Muscle layer of colon (tissue), 2 donors: ENCODE results near the gene MYO1E.
A peak's percentile ranks its signal among the peaks of the same experiment; 100 is the strongest.
"Not testable (repeated sequence)": the region's sequence is repeated elsewhere in the genome, so short reads cannot be mapped to it uniquely, and the experiment has no call there.

Experiments
- H3K27ac ChIP-seq: one replicate; pipeline ENCODE4 v1.7.0; 2013; ENCODE audit warnings: low read depth, mild to moderate bottlenecking, low read length, moderate library complexity
- H3K27me3 ChIP-seq, 2 donors: one replicate each; pipeline ENCODE4 v1.7.0; 2013; ENCODE audit warnings: low read length in 2 of 2, mild to moderate bottlenecking in 2 of 2; ENCODE audit not compliant: insufficient read depth in 2 of 2, control insufficient read depth in 1 of 2
- H3K36me3 ChIP-seq: one replicate; pipeline ENCODE4 v1.7.0; 2013; ENCODE audit warnings: mild to moderate bottlenecking, low read length; ENCODE audit not compliant: insufficient read depth
- H3K4me1 ChIP-seq: one replicate; pipeline ENCODE4 v1.7.0; 2013; ENCODE audit warnings: mild to moderate bottlenecking, low read length; ENCODE audit not compliant: insufficient read depth
- H3K4me3 ChIP-seq, 2 donors: one replicate each; pipeline ENCODE4 v1.7.0; 2013; ENCODE audit warnings: low read length in 2 of 2, low read depth in 1 of 2, mild to moderate bottlenecking in 1 of 2, moderate library complexity in 1 of 2
- H3K9ac ChIP-seq: one replicate; pipeline ENCODE4 v1.7.0; 2013; ENCODE audit warnings: low read length
- H3K9me3 ChIP-seq: one replicate; pipeline ENCODE4 v1.7.0; 2013; ENCODE audit warnings: mild to moderate bottlenecking, low read length
- donor health status: abdominal sarcoma.
- donor health status: Adenocarcinoma of cecum.

The MYO1E gene

DNA sequence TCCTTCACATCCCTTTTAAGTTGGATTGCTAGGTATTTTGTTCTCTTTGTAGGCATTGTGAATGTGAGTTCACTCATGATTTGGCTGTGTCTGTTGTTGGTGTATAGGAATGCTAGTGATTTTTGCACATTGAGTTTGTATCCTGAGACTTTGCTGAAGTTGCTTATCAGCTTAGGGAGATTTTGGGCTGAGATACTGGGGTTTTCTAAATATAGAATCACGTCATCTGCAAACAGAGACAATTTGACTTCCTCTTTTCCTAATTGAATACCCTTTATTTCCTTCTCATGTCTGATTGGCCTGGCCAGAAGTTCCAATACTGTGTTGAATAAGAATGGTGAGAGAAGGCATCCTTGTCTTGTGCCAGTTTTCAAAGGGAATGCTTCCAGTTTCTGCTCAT, 245.4 kb downstream of the MYO1E start:
- H3K4me1 ChIP-seq, H3K9me3 ChIP-seq, H3K27me3 ChIP-seq, H3K9ac ChIP-seq, H3K36me3 ChIP-seq, H3K4me3 ChIP-seq, H3K27ac ChIP-seq: not testable (repeated sequence)

GRCh38 chr15:59125683-59126082, 247.0 kb downstream of the MYO1E start:
- not testable (repeated sequence) for H3K9ac ChIP-seq, H3K27me3 ChIP-seq, H3K36me3 ChIP-seq, H3K4me1 ChIP-seq, H3K4me3 ChIP-seq, H3K27ac ChIP-seq, H3K9me3 ChIP-seq

GRCh38 chr15:59124261-59124660, 248.4 kb downstream of the MYO1E start:
- Histone ChIP-seq H3K4me1 (no peaks in the 10 kb centered on the region), H3K9me3 (no peaks in the 10 kb centered on the region), H3K9ac (no peak overlapping the region), H3K4me3 (no peak overlapping the region), H3K27me3 (no peaks in the 10 kb centered on the region), H3K36me3 (no peaks in the 10 kb centered on the region), H3K27ac (no peak overlapping the region)

DNA sequence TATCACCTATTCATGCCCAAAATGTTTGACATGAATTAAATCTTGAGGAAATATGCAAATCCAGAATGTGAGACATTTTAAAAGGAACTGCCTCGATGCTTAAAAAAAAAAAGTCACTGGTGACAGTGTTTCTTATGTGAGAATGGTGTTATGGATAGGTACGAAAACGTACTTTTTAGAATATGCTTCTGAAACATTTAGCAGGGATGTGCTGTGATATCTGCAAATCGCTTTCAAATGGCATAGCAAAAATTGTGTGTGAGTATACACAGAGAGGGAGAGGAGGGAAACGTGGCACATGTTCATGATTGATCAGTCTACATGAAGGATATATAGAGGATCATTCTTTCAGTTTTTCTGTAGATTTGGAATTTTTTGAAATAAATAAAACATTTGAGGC, 251.7 kb downstream of the MYO1E start:
- Histone ChIP-seq H3K36me3 (no peaks in the 10 kb centered on the region), H3K9ac (no peak overlapping the region), H3K9me3 (no peaks in the 10 kb centered on the region), H3K27ac (no peak overlapping the region), H3K4me1 (no peaks in the 10 kb centered on the region), H3K4me3 (no peak overlapping the region), H3K27me3 (no peaks in the 10 kb centered on the region)

DNA sequence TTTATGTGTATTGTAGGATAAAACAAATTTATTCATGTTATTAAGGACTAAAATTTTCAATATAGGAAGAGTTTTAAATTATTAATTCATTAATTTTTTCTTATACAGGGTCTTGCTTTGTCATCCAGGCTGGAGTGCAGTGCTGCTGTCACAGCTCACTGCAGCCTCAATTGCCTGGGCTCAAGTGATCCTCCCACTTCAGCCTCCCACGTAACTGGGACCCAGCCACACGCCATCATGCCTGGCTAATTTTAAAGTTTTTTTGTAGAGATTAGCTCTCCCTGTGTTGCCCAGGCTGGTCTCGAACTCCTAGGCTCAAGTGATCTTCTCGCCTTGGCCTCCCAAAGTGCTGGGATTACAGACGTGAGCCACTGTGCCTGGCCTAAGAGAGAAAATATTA, 253.0 kb downstream of the MYO1E start:
- Histone ChIP-seq H3K9me3 (no peaks in the 10 kb centered on the region), H3K36me3 (no peaks in the 10 kb centered on the region), H3K4me1 (no peaks in the 10 kb centered on the region)

DNA sequence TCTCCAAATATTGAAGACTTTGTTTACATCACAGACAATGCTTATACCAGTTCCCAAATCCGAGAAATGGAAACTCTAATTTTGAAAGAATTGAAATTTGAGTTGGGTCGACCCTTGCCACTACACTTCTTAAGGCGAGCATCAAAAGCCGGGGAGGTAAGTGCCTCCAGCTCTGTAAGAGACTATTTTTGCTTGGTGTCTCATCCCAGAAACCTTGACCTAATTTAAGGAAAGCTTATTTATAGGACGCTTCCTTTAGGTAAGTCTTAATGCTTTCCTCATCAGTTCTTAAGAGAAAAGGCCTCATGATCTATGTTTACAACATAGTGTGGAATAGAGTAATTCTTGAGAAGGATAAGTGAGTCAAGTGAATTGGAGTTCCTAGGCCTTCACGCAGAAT, 255.9 kb downstream of the MYO1E start:
- Histone ChIP-seq H3K27me3 (no peaks in the 10 kb centered on the region), H3K36me3 (no peaks in the 10 kb centered on the region), H3K9me3 (no peaks in the 10 kb centered on the region), H3K9ac (no peak overlapping the region), H3K4me1 (no peaks in the 10 kb centered on the region), H3K4me3 (no peak overlapping the region), H3K27ac (no peak overlapping the region)

More for the DNA sequence above, 253.0 kb downstream of the MYO1E start:
- no peak overlapping the region for H3K4me3 ChIP-seq
- no peak overlapping the region for H3K27ac ChIP-seq
- H3K9ac ChIP-seq = no peak overlapping the region
- no peaks in the 10 kb centered on the region for H3K27me3 ChIP-seq

- Histone ChIP-seq H3K27me3 (no peaks in the 10 kb centered on the region), H3K4me3 (no peak overlapping the region), H3K9me3 (no peaks in the 10 kb centered on the region), H3K9ac (no peak overlapping the region), H3K36me3 (no peaks in the 10 kb centered on the region), H3K27ac (no peak overlapping the region), H3K4me1 (no peaks in the 10 kb centered on the region)
These were observed 256.5 kb downstream of the MYO1E start for GRCh38 chr15:59116141-59116540.

- H3K36me3 ChIP-seq = no peaks in the 10 kb centered on the region
- no peaks in the 10 kb centered on the region for H3K9me3 ChIP-seq
- no peak overlapping the region for H3K9ac ChIP-seq
- H3K27ac ChIP-seq = no peak overlapping the region
- no peaks in the 10 kb centered on the region for H3K4me1 ChIP-seq
- no peaks in the 10 kb centered on the region for H3K27me3 ChIP-seq
- no peak overlapping the region for H3K4me3 ChIP-seq
These were observed 257.6 kb downstream of the MYO1E start for GRCh38 chr15:59115047-59115446.

GRCh38 chr15:59111251-59111650, 261.4 kb downstream of the MYO1E start:
- H3K27ac ChIP-seq = no peak overlapping the region
- no peaks in the 10 kb centered on the region for H3K4me1 ChIP-seq
- H3K36me3 ChIP-seq = no peaks in the 10 kb centered on the region
- H3K9me3 ChIP-seq = no peaks in the 10 kb centered on the region
- H3K27me3 ChIP-seq = no peaks in the 10 kb centered on the region
- H3K4me3 ChIP-seq = no peak overlapping the region
- no peak overlapping the region for H3K9ac ChIP-seq

DNA sequence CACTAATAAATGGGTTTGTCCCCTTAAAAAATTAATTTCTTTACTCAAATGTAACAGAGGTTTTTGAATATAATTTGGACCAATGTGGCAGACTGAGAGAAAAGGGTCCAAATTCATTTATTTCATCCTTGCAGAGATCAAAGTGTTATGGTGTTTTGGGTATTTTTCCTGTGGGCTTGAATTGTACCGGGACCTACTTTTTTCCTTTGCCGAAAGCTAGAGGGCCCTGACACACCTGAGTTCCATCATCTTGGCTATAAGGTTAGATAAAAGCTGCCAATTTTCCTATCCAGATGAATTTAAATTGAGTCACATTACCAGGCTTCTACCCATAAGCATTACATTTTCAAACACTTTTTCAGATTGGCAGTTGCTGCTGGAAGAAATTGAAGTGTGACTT, 266.8 kb downstream of the MYO1E start:
- Histone ChIP-seq H3K9ac (no peak overlapping the region), H3K4me1 (peaks cover 6% of the 10 kb centered on the region), H3K4me3 (peak overlapping the region in 1 of 2 donors; percentile 53), H3K27ac (no peak overlapping the region), H3K36me3 (no peaks in the 10 kb centered on the region), H3K9me3 (no peaks in the 10 kb centered on the region), H3K27me3 (no peaks in the 10 kb centered on the region)

- Histone ChIP-seq H3K27ac (no peak within 1 kb of the TSS), H3K4me3 (peak within 1 kb of the TSS; percentile 53 to 65), H3K9me3 (no peaks in the 10 kb centered on the region), H3K27me3 (no peaks in the 10 kb centered on the region), H3K9ac (peak within 1 kb of the TSS; percentile 44), H3K36me3 (peaks cover 4% of the 10 kb centered on the region), H3K4me1 (peaks cover 6% of the 10 kb centered on the region)
These were observed 267.5 kb downstream of the MYO1E start, which contains the start of gene CCNB2 for GRCh38 chr15:59104912-59105732. TSS of gene CCNB2 (plus strand) at chr15:59105146. CDS start at chr15:59105269, 123 bp downstream.

- Histone ChIP-seq H3K27ac (no peak overlapping the region), H3K4me3 (peak overlapping the region; percentile 53 to 65), H3K36me3 (peaks cover 8% of the 10 kb centered on the region), H3K4me1 (peaks cover 6% of the 10 kb centered on the region), H3K9me3 (no peaks in the 10 kb centered on the region), H3K9ac (peak overlapping the region; percentile 44), H3K27me3 (no peaks in the 10 kb centered on the region)
These were observed 268.1 kb downstream of the MYO1E start for GRCh38 chr15:59104602-59104911.
